Kidney (tissue), 14 donors: ENCODE measurements around the gene SOX13. TPM values are rescaled to one million over a fixed set of nuclear protein-coding genes. Genes with fewer than 3 reads are reported as not detected.

Experiments
- DNase-seq, 5 donors: peaks; one replicate each; pipeline ENCODE4 v3.0.0-alpha.2; 2013 to 2020
- FAIRE-seq: peaks from 2 replicates; lab custom pipeline; 2012; peaks lifted over from hg19 to GRCh38; lab: Jason Lieb, UNC
- H3K27ac ChIP-seq, 2 donors: one replicate each; pipeline ENCODE4 v1.7.0; 2013; ENCODE audit warnings: low read depth in 2 of 2, low read length in 2 of 2, inconsistent platforms in 1 of 2
- H3K27me3 ChIP-seq: one replicate; pipeline ENCODE4 v1.7.1; 2013; ENCODE audit warnings: low read length, inconsistent platforms; ENCODE audit not compliant: control insufficient read depth, insufficient read depth
- H3K36me3 ChIP-seq, 3 donors: one replicate each; pipeline versions ENCODE4 v1.7.0 to v1.7.1; 2013; ENCODE audit warnings: low read length in 3 of 3, control low read depth in 1 of 3, inconsistent platforms in 1 of 3; ENCODE audit not compliant: insufficient read depth in 3 of 3, control insufficient read depth in 2 of 3
- H3K4me1 ChIP-seq, 3 donors: one replicate each; pipeline versions ENCODE4 v1.7.0 to v1.7.1; 2013; ENCODE audit warnings: low read length in 3 of 3, inconsistent platforms in 1 of 3, low read depth in 1 of 3; ENCODE audit not compliant: control insufficient read depth in 2 of 3, insufficient read depth in 2 of 3
- H3K4me3 ChIP-seq, 3 donors: one replicate each; pipeline versions ENCODE4 v1.7.0 to v1.8.1; 2013; ENCODE audit warnings: low read length in 3 of 3, control low read depth in 1 of 3, inconsistent platforms in 1 of 3
- H3K9ac ChIP-seq, 3 donors: one replicate each; pipeline versions ENCODE4 v1.7.0 to v1.7.1; 2013; ENCODE audit warnings: low read length in 3 of 3, control low read depth in 1 of 3, inconsistent platforms in 1 of 3
- H3K9me3 ChIP-seq, 3 donors: one replicate each; pipeline versions ENCODE4 v1.7.0 to v1.7.1; 2013; ENCODE audit warnings: low read length in 3 of 3, control low read depth in 1 of 3, inconsistent platforms in 1 of 3; ENCODE audit not compliant: control insufficient read depth in 2 of 3, insufficient read depth in 1 of 3
- CTCF ChIP-seq: IDR thresholded peaks from 3 replicates; pipeline ENCODE4 v1.5.1; 2012; ENCODE audit warnings: mild to moderate bottlenecking, moderate library complexity, borderline replicate concordance; ENCODE audit not compliant: insufficient read depth; ENCODE audit errors: extremely low read depth
- intact Hi-C: fragments of 100-400 bp; cut with DNase I; formaldehyde crosslinking; loops from one replicate; pipeline ENCODE4 v1.11.1; 2022
- polyA plus RNA-seq: library from polyadenylated mRNA; stranded (reverse); fragments of 350-450 nt; fragmentation: Illumina TruSeq; extraction: RNeasy Lipid Tissue Mini Kit (QIAGEN cat#74804); gene quantifications from one replicate; pipeline ENCODE4 v1.2.3, GENCODE V29; 2014; ENCODE audit warnings: low read depth, low replicate concordance; ENCODE audit not compliant: insufficient read depth
- total RNA-seq: library from RNA; stranded (reverse); fragmentation: NEBNext Ultra II Directional; extraction: Animal tissue kit (Norgen Biotek cat#: 25700); gene quantifications from one replicate; pipeline ENCODE4 v1.2.1, GENCODE V29; 2021
- donor health status: control.
- donor health status: control.
- donor health status: control.
- donor health status: control.
- donor health status: control.
- donor health status: DM: yes; HTN: yes; CAD: no.
- donor health status: Normal renal cell carcinoma (clear cell type).

Gene SOX13
- total and polyA plus RNA-seq, 2 donors from 2014 or later: 23.9 to 55.2 TPM

GRCh38 chr1:204146965-204147364 lies 74.0 kb downstream of the SOX13 start:
- peak overlapping the region in 1 of 3 donors; percentile 12 for H3K9ac ChIP-seq
- peak in 1 of 5 donors; percentile 24 for DNase-seq
- H3K4me1 ChIP-seq: peaks cover 0 to 19% (median 6%) of the 10 kb centered on the region in 3 donors
- intact Hi-C loops: no loop called here
- H3K36me3 ChIP-seq: peaks cover 0 to 17% (median 15%) of the 10 kb centered on the region in 3 donors
- H3K9me3 ChIP-seq: no peaks in the 10 kb centered on the region
- FAIRE-seq: no peak
- peak overlapping the region in 2 of 3 donors; percentile 80 to 82 for H3K4me3 ChIP-seq
- no peaks in the 10 kb centered on the region for H3K27me3 ChIP-seq
- peak overlapping the region; percentile 71 to 85 for H3K27ac ChIP-seq
- no peak for TF ChIP-seq CTCF

- DNase-seq: no peak
- Histone ChIP-seq H3K4me1 (peaks cover 0 to 23% (median 6%) of the 10 kb centered on the region in 3 donors), H3K27ac (peak overlapping the region; percentile 71 to 85), H3K36me3 (peaks cover 0 to 13% (median 13%) of the 10 kb centered on the region in 3 donors), H3K27me3 (no peaks in the 10 kb centered on the region), H3K4me3 (peak overlapping the region in 2 of 3 donors; percentile 80 to 82), H3K9ac (peak overlapping the region in 2 of 3 donors; percentile 15 to 32), H3K9me3 (no peaks in the 10 kb centered on the region)
- TF ChIP-seq CTCF: no peak
- intact Hi-C loops: no loop called here
- FAIRE-seq: no peak
Observed at GRCh38 chr1:204147406-204148383, 74.8 kb downstream of the SOX13 start.

GRCh38 chr1:204149107-204149506 lies 76.2 kb downstream of the SOX13 start:
- FAIRE-seq (no peak), DNase-seq (no peak)
- peaks cover 0 to 20% (median 6%) of the 10 kb centered on the region in 3 donors for H3K4me1 ChIP-seq
- peaks cover 0 to 13% (median 13%) of the 10 kb centered on the region in 3 donors for H3K36me3 ChIP-seq
- intact Hi-C loops: no loop called here
- no peak for TF ChIP-seq CTCF
- peak overlapping the region in 2 of 3 donors; percentile 80 to 82 for H3K4me3 ChIP-seq
- H3K9ac ChIP-seq: peak overlapping the region in 1 of 3 donors; percentile 42
- H3K9me3 ChIP-seq: no peaks in the 10 kb centered on the region
- H3K27ac ChIP-seq: peak overlapping the region; percentile 56 to 76
- no peaks in the 10 kb centered on the region for H3K27me3 ChIP-seq
